Right ventricle myocardium superior (tissue), 1 donor: ENCODE results near the gene HSF2BP. TPM values are rescaled to one million over a fixed set of nuclear protein-coding genes. Genes with fewer than 3 reads are reported as not detected.
"Not testable (repeated sequence)": the region's sequence is repeated elsewhere in the genome, so short reads cannot be mapped to it uniquely, and the experiment has no call there.

Experiments used
- ATAC-seq: fragments of 200-7000 bp; cut with Tn5 transposase; one replicate; pipeline ENCODE4 v1.9.1; 2020; ENCODE audit warnings: mild to moderate bottlenecking; ENCODE audit not compliant: poor library complexity
- DNase-seq: peaks from one replicate; pipeline ENCODE4 v3.0.0-alpha.2; 2020
- intact Hi-C: fragments of 100-400 bp; cut with DNase I; formaldehyde crosslinking; loops from one replicate; pipeline ENCODE4 v1.11.2; 2022
- long read RNA-seq: library from polyadenylated mRNA; unstranded; transcript quantifications from one replicate; pipeline ENCODE4 v2.0.0, GENCODE V29; 2021
- total RNA-seq: library from RNA; stranded (reverse); fragmentation: NEBNext Ultra II Directional; extraction: Animal tissue kit (Norgen Biotek cat#: 25700); gene quantifications from one replicate; pipeline ENCODE4 v1.2.1, GENCODE V29; 2021
- donor health status: DM: no; HTN: yes; CAD: no; lungs with severe emphysema.

The HSF2BP gene
- total RNA-seq = not detected
- long read RNA-seq, partial matches to known transcripts = 0 of 1 reads
- long read RNA-seq, other reads (novel, unspliced or antisense) = 0 of 1 reads

- DNase-seq (peak; percentile 91), ATAC-seq (peak; percentile 98)
- intact Hi-C loops = no loop called here
Observed at GRCh38 chr21:43659136-43660000, at the start of gene HSF2BP, which contains the start of gene RRP1B. HSF2BP (minus strand) TSS chr21:43659488; CDS start chr21:43658096, 1,392 bp downstream. RRP1B (plus strand) TSS chr21:43659560; CDS start chr21:43659665, 105 bp downstream.

DNA sequence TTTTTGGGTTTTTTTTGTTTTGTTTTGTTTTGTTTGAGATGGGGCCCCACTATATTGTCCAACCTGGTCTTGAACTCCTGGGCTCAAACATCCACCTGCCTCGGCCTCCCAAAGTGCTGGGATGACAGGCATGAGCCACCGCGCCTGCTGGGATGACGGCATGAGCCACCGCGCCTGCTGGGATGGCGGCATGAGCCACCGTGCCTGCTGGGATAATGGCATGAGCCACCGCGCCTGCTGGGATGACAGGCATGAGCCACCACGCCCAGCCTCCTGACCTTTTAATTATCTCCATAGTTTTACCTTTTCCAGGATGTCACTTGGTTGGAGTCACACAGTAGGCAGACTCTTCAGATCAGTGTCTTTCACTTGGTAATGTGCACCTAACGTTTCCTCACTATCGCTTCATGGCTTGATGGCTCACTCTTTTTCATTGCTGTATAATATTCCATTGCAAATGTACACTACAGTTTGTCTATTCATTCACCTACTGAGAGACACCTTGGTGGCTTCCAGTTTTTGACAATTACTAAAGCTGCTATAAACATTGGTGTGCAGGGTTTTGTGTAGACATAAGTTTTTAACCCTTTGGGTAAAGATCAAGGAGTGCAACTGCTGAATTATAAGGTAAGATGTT lies 49.6 kb upstream of the HSF2BP start:
- intact Hi-C loops = no loop called here
- DNase-seq (no peak), ATAC-seq (no peak)

DNA sequence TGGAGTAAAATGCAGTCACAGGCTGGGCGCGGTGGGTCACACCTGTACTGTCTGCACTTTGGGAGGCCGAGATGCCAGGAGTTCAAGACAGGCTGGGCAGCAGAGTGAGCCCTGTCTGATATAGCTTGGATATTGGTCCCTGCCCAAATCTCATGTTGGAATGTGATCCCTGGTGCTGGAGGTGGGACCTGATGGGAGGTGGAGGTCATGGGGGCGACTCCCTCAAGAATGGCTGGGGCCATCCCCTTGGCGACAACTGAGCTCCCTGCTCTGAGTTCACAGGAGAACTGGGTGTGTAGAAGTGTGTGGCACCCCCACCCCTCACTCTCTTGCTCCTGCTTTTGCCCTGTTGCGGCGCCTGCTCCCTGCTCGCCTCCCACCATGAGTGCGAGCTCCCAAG lies 48.2 kb upstream of the HSF2BP start:
- intact Hi-C loops = no loop called here
- ATAC-seq (no peak), DNase-seq (no peak)

DNA sequence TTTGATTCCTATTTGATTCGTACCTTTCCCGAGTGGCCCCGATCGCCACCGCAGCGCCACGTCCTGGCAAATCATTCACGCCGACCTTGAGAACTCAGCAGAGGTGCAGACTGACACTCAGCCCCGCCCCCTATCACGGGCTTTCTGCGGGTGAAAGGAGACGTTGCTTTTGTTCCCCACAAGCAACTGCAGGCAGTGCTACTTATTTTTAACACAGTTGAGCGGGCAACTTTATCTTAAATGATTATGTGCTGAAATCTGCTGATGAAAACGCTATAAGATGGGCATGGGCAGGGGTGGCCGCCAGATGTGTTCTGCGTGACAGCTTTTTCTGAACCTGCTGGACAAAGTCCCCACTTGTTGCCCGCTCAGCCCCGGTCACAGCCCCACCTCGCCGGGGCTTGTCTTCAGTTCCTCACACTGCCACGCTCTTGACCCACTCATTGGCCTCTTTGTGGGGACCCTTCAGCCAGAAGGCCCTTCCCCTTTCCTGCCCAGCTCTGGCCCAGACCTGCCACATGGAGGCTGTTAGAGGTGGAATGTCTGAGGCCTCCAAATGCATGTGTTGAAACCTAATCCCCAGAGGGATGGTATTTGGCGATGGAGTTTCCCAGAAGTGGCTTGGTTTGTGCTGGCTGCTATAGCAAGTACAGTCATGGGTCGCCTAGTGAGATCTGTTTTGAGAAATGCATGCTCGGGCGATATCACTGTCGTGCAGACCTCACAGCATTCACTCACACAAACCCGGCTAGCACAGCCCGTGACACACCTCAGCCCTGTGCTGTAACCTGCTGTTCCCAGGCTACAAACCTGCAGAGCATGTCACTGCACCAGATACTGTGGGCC lies 44.0 kb upstream of the HSF2BP start:
- ATAC-seq (peak; percentile 88), DNase-seq (peak; percentile 79)
- intact Hi-C loops = no loop called here

DNA sequence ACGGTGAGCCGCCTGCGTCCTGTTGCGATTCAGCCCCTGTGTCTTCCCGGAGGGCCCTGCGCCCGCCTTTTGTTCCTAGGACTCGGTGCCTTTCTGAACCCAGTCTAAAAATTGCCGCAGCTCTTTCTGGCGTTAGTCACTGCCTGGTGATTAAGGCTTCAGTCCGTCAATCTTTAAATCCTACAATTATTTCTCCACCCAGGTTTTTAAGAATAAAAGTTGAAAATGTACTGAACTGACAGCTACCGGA lies 43.4 kb upstream of the HSF2BP start:
- DNase-seq = no peak
- ATAC-seq = peak; percentile 52
- intact Hi-C loops = no loop called here

DNA sequence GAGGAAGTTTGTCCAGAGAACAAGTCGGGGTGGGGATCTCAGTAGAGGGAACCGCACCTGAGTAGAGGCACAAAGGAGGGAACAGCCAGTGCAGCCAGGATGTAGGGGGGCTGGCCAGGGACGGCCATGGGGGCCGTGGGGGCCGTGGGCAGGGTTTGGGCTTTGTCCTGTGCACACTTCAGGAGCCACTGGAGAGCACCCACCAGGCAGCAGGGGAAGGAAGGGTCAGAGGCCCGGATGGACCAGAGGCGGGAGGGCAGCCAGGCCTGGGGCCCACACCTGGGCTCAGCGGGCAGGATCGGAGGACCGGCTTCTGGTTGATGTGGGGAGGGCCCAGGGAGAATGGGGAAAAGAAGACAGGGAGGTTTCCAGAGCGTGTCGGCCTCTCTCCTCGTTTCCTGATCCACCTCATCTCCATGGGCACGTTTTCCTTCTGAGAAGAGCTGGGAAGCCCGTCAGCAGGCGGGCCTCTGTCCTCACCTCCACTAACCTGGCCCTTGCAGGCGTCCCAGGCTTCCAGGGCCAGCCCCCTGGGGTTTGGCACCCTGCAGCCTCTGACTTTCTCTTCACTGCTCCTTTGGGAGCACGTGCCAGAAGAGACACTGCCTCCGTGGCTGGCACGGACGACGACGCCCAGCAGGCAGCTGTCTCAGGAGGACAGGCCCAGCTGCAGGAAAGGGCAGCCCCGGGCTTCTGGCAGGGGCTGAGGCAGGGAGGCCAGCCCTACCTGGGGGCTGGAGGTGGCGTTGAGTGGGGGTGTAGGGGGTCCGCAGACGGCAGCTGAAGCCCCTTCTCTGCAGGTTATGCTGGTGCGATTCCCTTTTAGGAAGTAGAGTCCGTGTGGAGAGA lies 42.9 kb upstream of the HSF2BP start:
- intact Hi-C loops = no loop called here
- peak; percentile 28 for ATAC-seq
- peak; percentile 40 for DNase-seq

DNA sequence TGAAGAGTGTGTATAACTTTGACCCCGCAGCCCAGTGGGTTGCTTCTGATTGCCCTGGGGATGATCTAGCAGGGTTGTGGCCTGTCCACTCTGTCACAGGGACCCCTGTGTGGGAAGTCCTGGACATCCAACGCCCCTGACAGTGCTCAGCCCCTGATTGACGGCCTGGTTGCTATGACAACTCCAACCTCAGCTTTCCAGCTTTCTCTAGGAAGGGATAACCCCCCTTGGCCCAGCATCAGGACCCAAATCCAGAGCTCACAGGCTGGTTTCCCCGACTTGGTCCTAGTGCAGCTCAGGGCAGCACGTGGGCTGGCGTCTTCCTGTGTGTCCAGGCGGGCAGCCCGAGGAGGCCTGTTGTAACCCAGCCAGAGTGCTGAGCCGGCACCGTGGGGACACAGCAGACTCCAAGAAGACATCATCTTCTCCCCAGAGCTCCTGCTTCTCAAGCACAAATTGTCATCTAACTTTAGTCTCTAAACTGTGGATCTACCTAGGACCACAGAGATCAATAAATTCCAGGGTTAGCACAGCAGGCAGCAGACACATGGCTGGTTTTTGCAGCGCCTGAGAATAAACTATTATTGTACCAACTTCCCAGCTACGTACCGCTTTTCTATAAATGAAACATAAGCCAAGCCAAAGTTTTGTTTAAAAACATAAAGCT lies 40.8 kb upstream of the HSF2BP start:
- intact Hi-C loops = no loop called here
- no peak for ATAC-seq
- peak; percentile 22 for DNase-seq

- DNase-seq, ATAC-seq, intact Hi-C loops: not testable (repeated sequence)
Observed at GRCh38 chr21:43699492-43699777, 40.1 kb upstream of the HSF2BP start.

GRCh38 chr21:43697758-43698643 lies 38.7 kb upstream of the HSF2BP start:
- DNase-seq (peak; percentile 4), ATAC-seq (no peak)
- intact Hi-C loops = no loop called here

DNA sequence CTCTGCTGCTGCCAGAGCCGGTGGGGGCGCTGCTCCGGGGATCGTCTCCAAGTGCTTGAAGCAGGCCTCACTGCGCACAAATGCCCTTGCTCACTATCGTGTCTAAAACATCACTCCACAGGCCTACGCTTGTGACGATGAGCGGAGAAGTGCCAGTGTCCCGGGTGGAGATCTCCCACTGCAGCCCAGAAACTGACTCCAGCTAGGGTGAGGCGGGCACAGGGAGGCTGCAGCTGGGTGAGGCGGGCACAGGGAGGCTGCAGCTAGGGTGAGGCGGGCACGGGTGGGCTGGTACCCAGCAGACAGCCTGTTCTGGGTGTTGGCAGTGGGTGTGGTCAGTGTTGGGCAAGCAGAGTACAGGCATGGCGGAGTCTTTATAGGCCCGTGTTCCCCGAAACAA lies 36.9 kb upstream of the HSF2BP start:
- intact Hi-C loops = no loop called here
- no peak for ATAC-seq
- DNase-seq = no peak

DNA sequence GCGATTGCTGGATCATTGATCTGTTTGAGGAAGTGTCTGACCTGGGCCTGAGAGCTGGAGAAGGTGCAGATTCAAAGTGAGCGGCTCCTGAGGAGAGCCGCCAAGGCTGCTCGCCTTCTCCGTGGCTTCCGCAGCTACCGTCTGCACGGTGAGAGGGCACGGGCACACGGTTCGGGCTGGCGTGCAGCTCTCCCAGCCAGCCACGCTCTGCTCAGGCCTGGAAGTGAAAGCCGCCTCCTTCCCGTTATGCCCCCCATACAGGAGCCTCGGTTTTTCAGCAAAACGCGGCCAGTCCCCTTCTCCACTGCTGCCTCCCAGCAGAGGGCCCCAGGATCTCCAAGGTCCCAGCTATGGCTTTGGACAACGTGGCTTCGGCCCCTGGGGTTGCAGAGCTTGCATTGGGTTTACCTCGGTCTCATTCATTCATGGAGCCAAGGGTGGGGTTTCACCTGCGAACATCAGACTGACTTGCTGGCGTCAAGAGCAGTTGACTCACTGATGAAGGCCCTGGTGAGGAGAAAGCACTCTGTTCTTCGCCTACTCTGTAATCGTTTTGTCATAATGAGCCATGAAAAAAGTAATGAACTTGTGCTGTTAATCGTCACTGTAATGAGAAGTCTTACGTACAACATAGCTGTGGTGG lies 35.3 kb upstream of the HSF2BP start:
- no peak for DNase-seq
- intact Hi-C loops = no loop called here
- ATAC-seq = no peak

GRCh38 chr21:43693981-43694380 lies 34.7 kb upstream of the HSF2BP start:
- ATAC-seq (no peak), DNase-seq (no peak)
- intact Hi-C loops = no loop called here

DNA sequence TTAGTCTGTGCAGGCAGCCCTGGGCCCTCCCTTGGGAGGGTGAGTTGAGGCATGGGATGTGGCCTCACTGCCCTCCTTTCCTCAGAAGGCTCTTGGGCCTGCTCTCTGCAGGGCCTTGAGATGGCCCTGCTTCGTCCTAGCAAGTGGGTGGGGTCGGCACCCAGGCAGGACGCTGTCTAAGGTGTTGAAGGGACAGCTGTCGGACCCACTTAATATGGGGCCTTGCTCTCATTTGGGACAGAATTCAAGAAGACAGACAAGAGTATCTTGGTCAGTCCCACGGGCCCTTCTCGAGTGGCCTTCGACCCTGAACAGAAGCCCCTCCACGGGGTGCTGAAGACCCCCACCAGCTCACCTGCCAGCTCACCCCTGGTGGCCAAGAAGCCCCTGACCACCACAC lies 33.7 kb upstream of the HSF2BP start:
- ATAC-seq (no peak), DNase-seq (no peak)
- intact Hi-C loops = no loop called here

- intact Hi-C loops = no loop called here
- ATAC-seq = no peak
- no peak for DNase-seq
Observed at GRCh38 chr21:43691801-43692200, 32.5 kb upstream of the HSF2BP start.

DNA sequence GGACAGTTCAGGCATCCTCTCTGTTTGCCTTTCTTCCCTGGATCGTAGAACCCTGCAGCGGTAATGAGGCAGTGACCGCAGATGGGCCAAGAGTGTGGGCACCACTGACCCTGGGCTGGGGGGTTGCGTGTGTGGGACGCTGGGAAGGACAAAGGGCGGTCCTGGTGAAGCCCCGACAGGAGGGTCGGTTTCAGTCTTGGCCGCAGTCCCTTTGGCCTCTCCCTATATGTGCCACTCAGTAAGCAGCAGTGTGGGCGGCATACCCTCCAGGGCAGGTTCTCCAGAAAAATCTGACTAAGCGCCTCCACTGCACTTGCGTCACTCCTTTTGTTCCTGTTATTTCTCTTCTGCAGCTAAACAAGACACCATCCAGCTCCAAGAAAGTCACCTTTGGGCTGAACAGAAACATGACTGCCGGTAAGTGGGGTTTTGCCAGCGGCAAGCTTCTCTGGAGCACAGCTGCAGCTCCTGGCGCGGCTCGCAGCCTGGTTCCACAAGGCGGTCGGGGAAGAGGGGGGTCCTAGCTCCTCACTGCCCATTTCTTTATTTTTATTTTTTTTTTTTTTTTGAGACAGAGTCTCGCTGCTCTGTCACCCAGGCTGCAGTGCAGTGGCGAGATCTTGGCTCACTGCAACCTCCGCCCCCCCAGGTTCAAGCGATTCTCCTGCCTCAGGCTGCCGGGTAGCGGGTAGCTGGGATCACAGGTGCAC lies 32.0 kb upstream of the HSF2BP start:
- intact Hi-C loops = no loop called here
- no peak for ATAC-seq
- DNase-seq = no peak

- intact Hi-C loops = no loop called here
- ATAC-seq = no peak
- DNase-seq = no peak
Observed at GRCh38 chr21:43690346-43690745, 31.1 kb upstream of the HSF2BP start.
